ENCODE data around the gene NECAB2. TPM values are rescaled to one million over a fixed set of nuclear protein-coding genes. Genes with fewer than 3 reads are reported as not detected.

Gene NECAB2
- total RNA-seq, 4 donors from 2014 or later = not detected

DNA sequence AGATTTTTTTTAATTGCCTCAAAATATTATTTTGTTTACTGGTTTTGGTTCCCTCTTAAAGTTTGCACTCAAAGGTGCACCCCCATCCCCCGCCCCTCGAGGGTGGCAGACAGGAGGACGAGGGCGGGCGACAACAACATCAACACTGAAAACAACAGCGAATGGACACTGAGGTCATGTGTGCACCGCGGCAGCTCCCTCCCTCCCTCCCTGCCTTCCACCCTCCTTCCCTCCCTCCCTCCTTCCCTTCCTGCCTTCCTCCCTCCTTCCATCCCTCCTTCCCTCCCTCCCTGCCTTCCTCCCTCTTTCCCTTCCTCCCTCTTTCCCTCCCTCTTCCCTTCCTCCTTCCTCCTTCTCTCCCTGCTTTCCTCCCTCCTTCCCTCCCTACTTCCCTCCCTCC, 16.5 kb upstream of the NECAB2 start:
- no peaks in the 10 kb centered on the region for H3K27me3 ChIP-seq
- TF ChIP-seq POLR2A (IDR thresholded peaks at IDR 0.05) = no peak
- TF ChIP-seq, protein P1, sequence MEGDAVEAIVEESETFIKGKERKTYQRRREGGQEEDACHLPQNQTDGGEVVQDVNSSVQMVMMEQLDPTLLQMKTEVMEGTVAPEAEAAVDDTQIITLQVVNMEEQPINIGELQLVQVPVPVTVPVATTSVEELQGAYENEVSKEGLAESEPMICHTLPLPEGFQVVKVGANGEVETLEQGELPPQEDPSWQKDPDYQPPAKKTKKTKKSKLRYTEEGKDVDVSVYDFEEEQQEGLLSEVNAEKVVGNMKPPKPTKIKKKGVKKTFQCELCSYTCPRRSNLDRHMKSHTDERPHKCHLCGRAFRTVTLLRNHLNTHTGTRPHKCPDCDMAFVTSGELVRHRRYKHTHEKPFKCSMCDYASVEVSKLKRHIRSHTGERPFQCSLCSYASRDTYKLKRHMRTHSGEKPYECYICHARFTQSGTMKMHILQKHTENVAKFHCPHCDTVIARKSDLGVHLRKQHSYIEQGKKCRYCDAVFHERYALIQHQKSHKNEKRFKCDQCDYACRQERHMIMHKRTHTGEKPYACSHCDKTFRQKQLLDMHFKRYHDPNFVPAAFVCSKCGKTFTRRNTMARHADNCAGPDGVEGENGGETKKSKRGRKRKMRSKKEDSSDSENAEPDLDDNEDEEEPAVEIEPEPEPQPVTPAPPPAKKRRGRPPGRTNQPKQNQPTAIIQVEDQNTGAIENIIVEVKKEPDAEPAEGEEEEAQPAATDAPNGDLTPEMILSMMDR (IDR thresholded peaks at IDR 0.05 in 4 of 5, conservative IDR thresholded peaks at IDR 0.05 in 1 of 5) = no peak
- H3K4me3 ChIP-seq = no peak overlapping the region
- peak overlapping the region in 2 of 4 donors; percentile 14 to 48 for H3K27ac ChIP-seq
- H3K4me1 ChIP-seq = peaks cover 31 to 38% of the 10 kb centered on the region in 2 donors
- DNase-seq = no peak
- H3K36me3 ChIP-seq = peaks cover 0 to 6% of the 10 kb centered on the region in 2 donors
- in situ Hi-C loops (cut with MboI; ENCODE audit: low sequenced_read_pairs in 4 of 4) (loop anchor here (10.0 to 25.0 kb wide), 7 partner anchors 111 to 536 kb away; partner anchors contain the start of genes TAF1C (in 2 of the 4), ADAD2 (in 1 of the 4) and HSBP1 (in 1 of the 4)), intact Hi-C loops (cut with DNase I; ENCODE audit: low total_unique reads) (loop anchor here (5.0 kb wide), 1 partner anchor 551 kb away; the partner anchor contains the start of gene MEAK7)
- no peaks in the 10 kb centered on the region for H3K9me3 ChIP-seq
- ATAC-seq = no peak

DNA sequence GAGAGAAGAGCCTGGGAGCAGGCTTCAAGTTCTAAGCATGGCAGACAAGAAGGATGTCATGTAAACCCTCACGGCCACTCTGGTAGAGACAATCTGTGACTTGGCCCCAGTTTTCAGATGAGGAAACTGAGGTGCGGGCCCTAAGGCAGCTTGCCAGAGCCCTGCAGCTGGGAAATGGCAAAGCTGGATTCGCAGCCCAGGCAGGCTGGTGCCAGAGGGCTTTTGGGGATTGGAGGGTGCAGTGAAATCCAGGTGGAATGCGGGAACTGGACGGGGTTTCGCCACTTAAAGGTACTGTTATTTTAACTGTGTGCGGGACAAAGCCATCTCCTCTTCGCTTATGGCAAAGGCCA, 15.5 kb upstream of the NECAB2 start:
- TF ChIP-seq, protein P1 (IDR thresholded peaks at IDR 0.05 in 4 of 5, conservative IDR thresholded peaks at IDR 0.05 in 1 of 5) = no peak
- no peak for TF ChIP-seq POLR2A (IDR thresholded peaks at IDR 0.05)
- in situ Hi-C loops (cut with MboI; ENCODE audit: low sequenced_read_pairs in 4 of 4) (loop anchor here (10.0 to 25.0 kb wide), 7 partner anchors 110 to 535 kb away; partner anchors contain the start of genes TAF1C (in 2 of the 4), ADAD2 (in 1 of the 4) and HSBP1 (in 1 of the 4)), intact Hi-C loops (cut with DNase I; ENCODE audit: low total_unique reads) (loop anchor here (2.0 to 5.0 kb wide), 2 partner anchors 26 to 550 kb away; partner anchors contain the start of gene MEAK7)
- no peaks in the 10 kb centered on the region for H3K27me3 ChIP-seq
- peaks cover 0 to 7% of the 10 kb centered on the region in 2 donors for H3K36me3 ChIP-seq
- DNase-seq (no peak), ATAC-seq (peak; percentile 13 to 14)
- H3K4me3 ChIP-seq = peak overlapping the region; percentile 66 to 88 (median 77)
- H3K27ac ChIP-seq = peak overlapping the region; percentile 93 to 100 (median 97)
- H3K4me1 ChIP-seq = peaks cover 32 to 48% of the 10 kb centered on the region in 2 donors
- no peaks in the 10 kb centered on the region for H3K9me3 ChIP-seq

DNA sequence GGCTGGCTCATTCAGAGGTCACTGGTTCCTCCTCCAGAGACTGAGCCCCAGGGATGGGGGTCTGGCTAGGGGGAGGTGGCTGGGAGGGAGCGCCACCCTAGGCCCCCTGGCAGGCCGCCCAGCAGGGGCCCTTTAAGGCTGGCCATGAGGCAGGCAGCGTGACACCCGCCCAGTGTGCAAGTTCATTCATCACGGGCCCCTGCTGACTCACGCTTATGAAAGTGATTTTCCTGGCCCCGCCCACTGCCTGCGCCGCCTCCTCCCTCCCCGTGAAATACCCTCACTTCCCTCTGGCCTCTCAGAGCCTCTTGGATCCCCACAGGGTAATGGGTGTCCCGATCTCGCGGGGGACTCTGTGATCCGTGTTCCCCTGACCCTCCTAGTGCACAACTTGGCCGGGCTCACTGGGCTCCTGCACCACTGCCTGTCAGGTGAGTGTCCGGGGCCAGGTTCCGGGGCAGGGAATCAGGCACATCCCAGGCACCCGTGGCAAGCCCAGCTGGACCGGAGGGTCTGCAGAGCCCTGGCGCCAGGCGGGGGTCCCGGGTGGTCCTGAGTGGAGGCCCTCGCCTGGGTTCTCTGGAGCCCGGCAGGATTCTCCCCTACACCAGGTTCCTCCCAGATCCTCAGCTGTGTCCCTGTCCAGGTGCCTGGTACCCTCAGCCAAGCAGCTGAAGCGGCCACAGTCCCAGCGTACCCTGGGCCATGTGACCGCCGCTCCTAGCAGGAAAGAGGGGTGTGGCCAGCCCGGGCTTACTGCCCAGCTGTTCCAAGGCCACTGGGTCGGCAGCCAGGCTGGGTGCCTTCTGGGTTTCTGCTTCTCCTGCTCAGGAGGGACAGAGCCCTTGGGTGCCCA, 14.9 kb upstream of the NECAB2 start, which contains the start of gene OSGIN1:
OSGIN1 (plus strand) TSS at position 301 of the 856 bp plus-strand sequence. CDS start 4,432 bp downstream, outside the sequence.
- intact Hi-C loops (cut with DNase I; ENCODE audit: low total_unique reads) (loop anchor here (1.0 to 5.0 kb wide), 4 partner anchors 26 to 549 kb away; partner anchors contain the start of genes MEAK7 and MLYCD), in situ Hi-C loops (cut with MboI; ENCODE audit: low sequenced_read_pairs in 4 of 4) (loop anchor here (10.0 to 25.0 kb wide), 7 partner anchors 109 to 534 kb away; partner anchors contain the start of genes TAF1C (in 2 of the 4), ADAD2 (in 1 of the 4) and HSBP1 (in 1 of the 4))
- peak within 1 kb of the TSS; percentile 66 to 88 (median 77) for H3K4me3 ChIP-seq
- H3K9me3 ChIP-seq = no peaks in the 10 kb centered on the region
- ATAC-seq = peak; percentile 85 to 89
- TF ChIP-seq, protein P1 (IDR thresholded peaks at IDR 0.05 in 4 of 5, conservative IDR thresholded peaks at IDR 0.05 in 1 of 5) = peak in 1 of 5 experiments; percentile 7
- peak; percentile 95 to 96 for TF ChIP-seq POLR2A (IDR thresholded peaks at IDR 0.05)
- peak; percentile 95 to 97 for DNase-seq
- H3K27ac ChIP-seq = peak within 1 kb of the TSS; percentile 93 to 100 (median 97)
- peaks cover 32 to 48% of the 10 kb centered on the region in 2 donors for H3K4me1 ChIP-seq
- H3K27me3 ChIP-seq = no peaks in the 10 kb centered on the region
- peaks cover 0 to 13% of the 10 kb centered on the region in 2 donors for H3K36me3 ChIP-seq

DNA sequence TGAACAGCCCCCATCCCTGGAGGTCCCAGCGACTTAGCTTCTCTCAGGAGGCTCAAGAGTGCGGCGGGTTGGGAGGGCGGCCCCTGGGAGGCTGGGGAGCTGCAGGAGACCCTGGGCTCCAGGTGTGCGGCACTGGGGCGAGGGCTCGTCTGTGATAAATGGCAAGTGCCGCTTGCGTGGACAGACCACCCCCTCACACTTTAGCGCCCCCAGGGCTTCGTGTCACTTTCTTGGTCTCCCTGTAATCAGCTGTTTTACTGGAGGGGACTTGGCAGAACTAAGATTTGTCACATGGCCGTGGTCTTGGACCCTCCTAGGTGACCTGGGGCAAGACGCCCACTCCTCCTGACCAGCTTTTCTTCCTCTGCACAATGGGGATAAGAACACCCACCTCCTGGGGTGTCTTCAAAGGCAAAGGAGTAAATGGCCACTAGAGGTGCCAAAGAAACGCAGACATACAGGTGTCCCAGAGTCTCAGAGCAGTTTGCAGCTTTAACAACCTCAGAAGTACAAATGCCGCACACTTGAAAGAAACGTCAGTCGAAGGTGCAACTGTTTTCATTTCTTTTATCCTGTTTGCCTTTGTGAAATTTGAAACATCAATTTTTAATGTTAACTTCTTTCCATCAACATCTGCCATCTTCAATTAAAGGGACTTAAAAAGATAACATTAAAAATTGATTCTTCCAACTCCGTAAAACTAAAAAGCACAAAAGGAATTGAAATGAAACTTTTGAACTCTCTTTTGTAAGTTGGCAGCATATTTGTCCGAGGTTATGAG, 14.1 kb upstream of the NECAB2 start:
- H3K36me3 ChIP-seq = peaks cover 0 to 21% of the 10 kb centered on the region in 2 donors
- no peaks in the 10 kb centered on the region for H3K27me3 ChIP-seq
- H3K27ac ChIP-seq = peak overlapping the region; percentile 93 to 100 (median 97)
- peak overlapping the region; percentile 66 to 88 (median 77) for H3K4me3 ChIP-seq
- in situ Hi-C loops (cut with MboI; ENCODE audit: low sequenced_read_pairs in 4 of 4) (loop anchor here (10.0 to 25.0 kb wide), 7 partner anchors 108 to 533 kb away; partner anchors contain the start of genes TAF1C (in 2 of the 4), ADAD2 (in 1 of the 4) and HSBP1 (in 1 of the 4)), intact Hi-C loops (cut with DNase I; ENCODE audit: low total_unique reads) (loop anchor here (1.0 to 5.0 kb wide), 5 partner anchors 27 to 548 kb away; partner anchors contain the start of genes MEAK7 and MLYCD)
- TF ChIP-seq, protein P1 (IDR thresholded peaks at IDR 0.05 in 4 of 5, conservative IDR thresholded peaks at IDR 0.05 in 1 of 5) = peak; percentile 27 to 62 (median 49)
- TF ChIP-seq POLR2A (IDR thresholded peaks at IDR 0.05) = no peak
- peaks cover 32 to 49% of the 10 kb centered on the region in 2 donors for H3K4me1 ChIP-seq
- DNase-seq (peak in 1 of 2 donors; percentile 55), ATAC-seq (peak; percentile 41 to 52)
- no peaks in the 10 kb centered on the region for H3K9me3 ChIP-seq
